Progenitor cell of endocrine pancreas (in vitro differentiated cells): ENCODE measurements around the gene PRIM1. TPM values are rescaled to one million over a fixed set of nuclear protein-coding genes. Genes with fewer than 3 reads are reported as not detected.
"Not testable (repeated sequence)": the region's sequence is repeated elsewhere in the genome, so short reads cannot be mapped to it uniquely, and the experiment has no call there.

Source experiments
- DNase-seq: peaks from one replicate; pipeline ENCODE4 v3.0.0; 2021; ENCODE audit warnings: low spot score; ENCODE audit not compliant: unreplicated experiment
- H3K27ac Mint-ChIP-seq: 2 replicates; pipeline ENCODE4 v1.8.0; 2021; ENCODE audit warnings: mild to moderate bottlenecking, moderate library complexity, mixed read lengths
- H3K27me3 Mint-ChIP-seq: 2 replicates; pipeline ENCODE4 v1.8.0; 2021; ENCODE audit warnings: mixed read lengths
- H3K36me3 Mint-ChIP-seq: 2 replicates; pipeline ENCODE4 v1.8.0; 2022; ENCODE audit warnings: mixed read lengths; ENCODE audit not compliant: insufficient read depth
- H3K4me1 Mint-ChIP-seq: 2 replicates; pipeline ENCODE4 v1.8.0; 2021; ENCODE audit warnings: low read depth, mixed read lengths
- H3K4me3 Mint-ChIP-seq: 2 replicates; pipeline ENCODE4 v1.8.0; 2021; ENCODE audit warnings: low read depth, mild to moderate bottlenecking, moderate library complexity, mixed read lengths
- H3K9me3 Mint-ChIP-seq: 2 replicates; pipeline ENCODE4 v1.8.0; 2021; ENCODE audit warnings: low read depth, mixed read lengths
- total RNA-seq: library from RNA; stranded (reverse); gene quantifications from 2 replicates; pipeline ENCODE4 v1.2.1, GENCODE V29; 2021
- TF ChIP-seq, protein P1 (sequence below): fragments of 200-600 bp; sonication (generic); IDR thresholded peaks from one replicate; pipeline ENCODE4 v1.5.0; 2021; ENCODE audit warnings: antibody characterized with exemption, mild to moderate bottlenecking; ENCODE audit not compliant: unreplicated experiment

Gene PRIM1
- total RNA-seq, 1 donor from 2014 or later, result 26.6 TPM

DNA sequence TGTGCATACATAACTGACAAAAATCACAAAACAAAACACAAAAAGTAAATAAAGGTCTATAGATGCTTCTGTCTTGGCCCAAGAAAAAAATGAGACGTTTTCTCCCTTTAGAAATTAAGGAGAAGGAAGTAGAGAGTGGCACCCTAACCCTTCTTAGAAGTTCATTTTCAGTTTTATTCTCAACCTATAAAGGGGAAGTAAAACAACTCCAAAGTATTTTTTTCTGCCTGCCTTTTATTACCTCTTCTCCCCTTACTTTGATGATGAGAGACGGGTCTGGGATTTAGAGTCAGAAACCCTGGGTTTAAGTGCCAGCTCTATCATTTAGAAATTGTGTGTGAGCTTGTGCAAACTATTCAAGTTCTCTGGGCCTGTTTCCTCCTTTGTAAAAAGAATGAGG, 2.8 kb downstream of the PRIM1 start:
- Mint-ChIP-seq H3K9me3 (no peaks in the 10 kb centered on the region), H3K36me3 (peaks cover 5% of the 10 kb centered on the region)
- no peak for DNase-seq

DNA sequence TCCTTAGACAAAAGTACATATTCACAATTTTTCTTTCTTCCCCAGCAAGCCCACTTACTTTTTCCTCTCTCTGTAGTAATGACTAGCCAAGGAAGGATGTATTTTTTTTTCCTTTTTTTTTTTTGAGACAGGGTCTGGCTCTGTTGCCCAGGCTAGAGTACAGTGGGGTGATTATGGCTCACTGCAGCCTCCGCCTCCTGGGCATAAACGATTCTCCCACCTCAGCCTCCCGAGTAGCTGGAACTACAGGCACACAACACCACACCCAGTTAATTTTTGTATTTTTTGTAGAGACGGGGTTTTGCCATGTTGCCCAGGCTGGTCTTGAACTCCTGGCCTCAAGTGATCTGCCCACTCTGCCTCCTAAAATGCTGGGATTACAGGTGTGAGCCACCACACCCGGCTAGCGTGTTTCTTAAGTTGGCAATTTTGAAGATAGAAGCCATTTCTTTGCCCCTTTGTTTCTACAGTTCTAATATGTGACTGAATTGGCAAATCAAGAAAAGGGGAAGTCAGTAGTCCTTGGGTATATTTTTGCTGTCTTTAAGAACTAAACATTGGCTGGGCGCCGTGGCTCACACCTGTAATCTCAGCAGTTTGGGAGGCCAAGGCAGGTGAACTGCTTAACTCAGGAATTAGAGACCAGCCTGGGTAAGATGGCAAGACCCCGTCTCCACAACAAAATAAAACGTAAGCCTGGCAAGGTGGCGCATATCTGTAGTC, 23.8 kb downstream of the PRIM1 start:
- TF ChIP-seq, protein P1, sequence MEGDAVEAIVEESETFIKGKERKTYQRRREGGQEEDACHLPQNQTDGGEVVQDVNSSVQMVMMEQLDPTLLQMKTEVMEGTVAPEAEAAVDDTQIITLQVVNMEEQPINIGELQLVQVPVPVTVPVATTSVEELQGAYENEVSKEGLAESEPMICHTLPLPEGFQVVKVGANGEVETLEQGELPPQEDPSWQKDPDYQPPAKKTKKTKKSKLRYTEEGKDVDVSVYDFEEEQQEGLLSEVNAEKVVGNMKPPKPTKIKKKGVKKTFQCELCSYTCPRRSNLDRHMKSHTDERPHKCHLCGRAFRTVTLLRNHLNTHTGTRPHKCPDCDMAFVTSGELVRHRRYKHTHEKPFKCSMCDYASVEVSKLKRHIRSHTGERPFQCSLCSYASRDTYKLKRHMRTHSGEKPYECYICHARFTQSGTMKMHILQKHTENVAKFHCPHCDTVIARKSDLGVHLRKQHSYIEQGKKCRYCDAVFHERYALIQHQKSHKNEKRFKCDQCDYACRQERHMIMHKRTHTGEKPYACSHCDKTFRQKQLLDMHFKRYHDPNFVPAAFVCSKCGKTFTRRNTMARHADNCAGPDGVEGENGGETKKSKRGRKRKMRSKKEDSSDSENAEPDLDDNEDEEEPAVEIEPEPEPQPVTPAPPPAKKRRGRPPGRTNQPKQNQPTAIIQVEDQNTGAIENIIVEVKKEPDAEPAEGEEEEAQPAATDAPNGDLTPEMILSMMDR, result no peak
- Mint-ChIP-seq H3K9me3 (no peaks in the 10 kb centered on the region), H3K36me3 (peaks cover 1% of the 10 kb centered on the region), H3K4me1 (peaks cover 12% of the 10 kb centered on the region), H3K27me3 (no peaks in the 10 kb centered on the region), H3K4me3 (no peak overlapping the region), H3K27ac (no peak overlapping the region)
- DNase-seq, result no peak

More for the DNA sequence above, 2.8 kb downstream of the PRIM1 start:
- TF ChIP-seq, protein P1, result no peak
- Mint-ChIP-seq H3K27ac (no peak overlapping the region), H3K27me3 (no peaks in the 10 kb centered on the region), H3K4me1 (peaks cover 9% of the 10 kb centered on the region), H3K4me3 (no peak overlapping the region)

DNA sequence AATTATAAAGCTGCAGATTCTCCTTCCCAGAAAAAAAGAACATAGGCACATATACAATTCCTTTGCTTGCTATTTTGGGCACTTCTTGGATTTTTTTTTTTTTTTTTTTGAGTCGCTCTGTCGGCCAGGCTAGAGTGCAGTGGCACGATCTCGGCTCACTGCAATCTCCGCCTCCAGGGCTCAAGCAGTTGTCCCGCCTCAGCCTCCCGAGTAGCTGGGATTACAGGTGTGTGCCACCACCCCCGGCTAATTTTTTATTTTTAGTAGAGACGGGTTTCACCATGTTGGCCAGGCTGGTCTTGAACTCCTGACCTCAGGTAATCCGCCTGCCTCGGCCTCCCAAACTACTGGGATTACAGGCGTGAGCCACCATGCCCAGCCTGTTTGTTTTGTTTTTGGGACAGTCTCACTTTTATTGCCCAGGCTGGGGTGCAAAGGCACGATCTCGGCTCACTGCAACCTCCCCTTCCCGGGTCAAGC, 25.9 kb downstream of the PRIM1 start:
- DNase-seq, H3K27me3 Mint-ChIP-seq, H3K9me3 Mint-ChIP-seq, H3K36me3 Mint-ChIP-seq: not testable (repeated sequence)
- Mint-ChIP-seq H3K27ac (peak overlapping the region; percentile 100), H3K4me1 (peaks cover 32% of the 10 kb centered on the region), H3K4me3 (peak overlapping the region; percentile 98)

DNA sequence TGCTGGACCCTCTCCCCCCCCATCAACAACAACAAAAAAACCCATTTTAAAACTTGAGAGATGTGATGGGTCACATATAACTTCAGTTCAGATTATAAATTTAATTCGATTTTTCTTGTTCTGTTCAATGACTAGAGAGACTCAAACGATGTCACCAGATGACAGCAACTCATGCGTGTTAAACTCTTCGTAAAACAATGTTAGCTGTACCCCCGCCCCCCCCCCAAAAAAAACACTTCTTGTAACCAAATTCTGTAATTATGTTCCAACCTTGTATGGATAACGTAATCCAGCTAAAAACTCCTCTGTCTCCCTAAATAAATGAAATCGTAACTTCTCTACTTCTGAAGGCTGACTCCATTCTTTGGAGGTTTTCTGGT, 26.4 kb downstream of the PRIM1 start:
- Mint-ChIP-seq H3K36me3 (peaks cover 8% of the 10 kb centered on the region), H3K27ac (peak overlapping the region; percentile 100), H3K4me1 (peaks cover 37% of the 10 kb centered on the region), H3K9me3 (no peaks in the 10 kb centered on the region), H3K27me3 (no peaks in the 10 kb centered on the region), H3K4me3 (peak overlapping the region; percentile 98)
- DNase-seq, result no peak
- TF ChIP-seq, protein P1, result no peak

DNA sequence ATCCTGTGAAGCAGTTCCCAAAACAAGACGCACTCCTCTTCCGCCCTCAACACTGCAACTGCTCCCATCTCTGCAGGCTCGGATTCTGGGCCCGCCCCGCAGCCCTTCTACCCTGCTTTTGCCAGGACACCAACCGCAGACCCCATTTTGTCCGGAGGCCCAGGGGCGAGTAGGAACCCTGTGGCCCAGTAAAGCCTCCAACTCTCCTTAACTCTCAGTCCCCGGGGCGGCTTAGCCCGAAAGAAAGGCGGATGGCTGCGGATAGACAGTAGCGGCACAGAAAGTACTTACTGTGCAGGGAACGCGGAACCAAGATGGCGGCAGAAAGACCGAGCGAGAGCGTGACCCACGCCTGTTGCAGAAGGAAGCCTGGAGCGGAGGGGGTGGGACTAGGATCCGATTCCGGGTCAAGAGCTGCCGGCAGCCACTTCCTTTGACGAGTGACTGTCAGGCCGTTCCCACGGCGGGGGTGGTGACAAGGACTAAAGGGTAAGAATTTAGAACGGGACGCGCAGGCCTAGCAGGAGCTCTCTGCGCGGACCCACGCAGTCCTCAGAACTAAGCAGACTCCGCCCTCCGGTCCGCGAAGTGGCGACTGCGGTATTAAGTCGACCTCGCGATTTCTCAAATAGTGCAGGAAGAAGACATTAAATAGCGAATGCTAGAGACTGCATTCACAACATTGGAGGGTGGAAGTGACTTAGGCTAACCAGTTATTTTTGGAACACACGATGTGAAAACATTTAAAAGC, 27.0 kb downstream of the PRIM1 start, which contains the start of gene NACA:
Gene NACA (minus strand): TSS at position 328 of the 751 bp plus-strand sequence. CDS start 778 bp downstream, outside the sequence.
- Mint-ChIP-seq H3K4me1 (peaks cover 42% of the 10 kb centered on the region), H3K27me3 (no peaks in the 10 kb centered on the region), H3K9me3 (no peaks in the 10 kb centered on the region), H3K4me3 (peak within 1 kb of the TSS; percentile 98), H3K27ac (peak within 1 kb of the TSS; percentile 100), H3K36me3 (peaks cover 14% of the 10 kb centered on the region)
- peak; percentile 82 for DNase-seq
- TF ChIP-seq, protein P1, result no peak

DNA sequence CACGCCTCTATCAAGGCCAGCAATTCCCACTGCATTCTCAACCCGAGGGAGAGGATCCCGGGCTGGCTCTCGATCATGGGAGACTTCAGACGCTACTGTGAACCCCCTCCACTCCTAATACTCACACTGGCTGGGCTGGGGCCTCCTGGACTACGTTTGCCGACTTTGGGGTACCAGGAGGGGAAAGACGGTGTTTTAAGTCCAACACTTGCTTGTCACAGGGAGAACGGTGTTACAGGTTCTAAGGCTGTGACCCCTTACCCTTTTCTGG, 27.5 kb downstream of the PRIM1 start:
- TF ChIP-seq, protein P1, result no peak

More for the DNA sequence above, 27.5 kb downstream of the PRIM1 start:
- Mint-ChIP-seq H3K27ac (peak overlapping the region; percentile 100), H3K36me3 (peaks cover 19% of the 10 kb centered on the region), H3K4me3 (peak overlapping the region; percentile 98), H3K9me3 (no peaks in the 10 kb centered on the region), H3K4me1 (peaks cover 47% of the 10 kb centered on the region), H3K27me3 (no peaks in the 10 kb centered on the region)
- no peak for DNase-seq
